Osteoblast (primary cell): ENCODE measurements around the gene MED23. TPM values are rescaled to one million over a fixed set of nuclear protein-coding genes. Genes with fewer than 3 reads are reported as not detected.

ENCODE experiments used
- DNase-seq: peaks from one replicate; pipeline ENCODE4 v3.0.0; 2011; ENCODE audit warnings: low spot score, mixed read lengths; ENCODE audit not compliant: insufficient read length; ENCODE audit errors: missing footprints
- H2AFZ ChIP-seq: 2 replicates; pipeline ENCODE4 v1.6.0; 2011; ENCODE audit warnings: mild to moderate bottlenecking, low read length
- H3K27ac ChIP-seq: 2 replicates; pipeline ENCODE4 v1.5.1; 2011; ENCODE audit warnings: mild to moderate bottlenecking, low read depth, low read length, moderate library complexity
- H3K27me3 ChIP-seq: 2 replicates; pipeline ENCODE4 v1.6.0; 2012; ENCODE audit warnings: mild to moderate bottlenecking, control low read depth, inconsistent platforms, low read length, moderate library complexity; ENCODE audit not compliant: insufficient read depth
- H3K36me3 ChIP-seq: 2 replicates; pipeline ENCODE4 v1.5.1; 2011; ENCODE audit warnings: mild to moderate bottlenecking, low read length, control low read depth, moderate library complexity; ENCODE audit not compliant: insufficient read depth
- H3K4me1 ChIP-seq: 2 replicates; pipeline ENCODE4 v1.5.1; 2011; ENCODE audit warnings: mild to moderate bottlenecking, low read length, control low read depth, moderate library complexity; ENCODE audit not compliant: insufficient read depth
- H3K4me2 ChIP-seq: 2 replicates; pipeline ENCODE4 v1.6.0; 2011; ENCODE audit warnings: mild to moderate bottlenecking, low read length; ENCODE audit not compliant: insufficient read depth
- H3K4me3 ChIP-seq: fragments of 200-600 bp; sonication (generic); 3 replicates; pipeline ENCODE4 v1.5.1; 2012; ENCODE audit warnings: mild to moderate bottlenecking, low read length, inconsistent platforms; ENCODE audit not compliant: insufficient read depth
- H3K79me2 ChIP-seq: 2 replicates; pipeline ENCODE4 v1.6.0; 2012; ENCODE audit warnings: mild to moderate bottlenecking, low read length, control low read depth, inconsistent platforms; ENCODE audit not compliant: insufficient read depth
- H3K9me3 ChIP-seq: 2 replicates; pipeline ENCODE4 v1.5.1; 2011; ENCODE audit warnings: low read depth, low read length, control low read depth
- H4K20me1 ChIP-seq: 2 replicates; pipeline ENCODE4 v1.6.0; 2012; ENCODE audit warnings: mild to moderate bottlenecking, low read length, control low read depth; ENCODE audit not compliant: insufficient read depth
- total RNA-seq: library from RNA; depleted of rRNA; stranded (reverse); fragments of >200 nt; gene quantifications from 2 replicates; pipeline ENCODE4 v1.2.3, GENCODE V29; 2012
- TF ChIP-seq, protein P1 (sequence below): IDR thresholded peaks from 2 replicates; pipeline ENCODE4 v1.5.1; 2011; ENCODE audit warnings: mild to moderate bottlenecking, low read depth, low read length, moderate library complexity; ENCODE audit errors: extremely low read depth

MED23 gene
- total RNA-seq, 1 donor: 34.0 TPM

DNA sequence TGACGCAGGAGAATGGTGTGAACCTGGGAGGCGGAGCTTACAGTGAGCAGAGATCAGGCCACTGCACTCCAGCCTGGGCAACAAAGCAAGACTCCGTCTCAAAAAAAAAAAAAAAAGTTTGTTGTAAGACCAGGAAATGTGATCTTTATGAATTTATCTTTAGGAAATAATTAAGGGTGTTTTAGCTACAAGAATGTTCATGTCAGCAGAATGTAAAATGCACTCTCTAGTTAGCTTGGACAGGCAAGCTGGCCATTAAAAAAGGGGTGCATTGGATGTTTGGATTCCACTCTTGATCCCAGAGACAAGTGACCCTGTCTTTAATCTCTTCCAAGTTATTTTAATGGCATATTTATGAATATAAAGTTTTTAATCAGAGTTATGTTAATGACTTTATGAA lies 28.6 kb upstream of the MED23 start:
- no peak for DNase-seq
- no peaks in the 10 kb centered on the region for H4K20me1 ChIP-seq
- TF ChIP-seq, protein P1, sequence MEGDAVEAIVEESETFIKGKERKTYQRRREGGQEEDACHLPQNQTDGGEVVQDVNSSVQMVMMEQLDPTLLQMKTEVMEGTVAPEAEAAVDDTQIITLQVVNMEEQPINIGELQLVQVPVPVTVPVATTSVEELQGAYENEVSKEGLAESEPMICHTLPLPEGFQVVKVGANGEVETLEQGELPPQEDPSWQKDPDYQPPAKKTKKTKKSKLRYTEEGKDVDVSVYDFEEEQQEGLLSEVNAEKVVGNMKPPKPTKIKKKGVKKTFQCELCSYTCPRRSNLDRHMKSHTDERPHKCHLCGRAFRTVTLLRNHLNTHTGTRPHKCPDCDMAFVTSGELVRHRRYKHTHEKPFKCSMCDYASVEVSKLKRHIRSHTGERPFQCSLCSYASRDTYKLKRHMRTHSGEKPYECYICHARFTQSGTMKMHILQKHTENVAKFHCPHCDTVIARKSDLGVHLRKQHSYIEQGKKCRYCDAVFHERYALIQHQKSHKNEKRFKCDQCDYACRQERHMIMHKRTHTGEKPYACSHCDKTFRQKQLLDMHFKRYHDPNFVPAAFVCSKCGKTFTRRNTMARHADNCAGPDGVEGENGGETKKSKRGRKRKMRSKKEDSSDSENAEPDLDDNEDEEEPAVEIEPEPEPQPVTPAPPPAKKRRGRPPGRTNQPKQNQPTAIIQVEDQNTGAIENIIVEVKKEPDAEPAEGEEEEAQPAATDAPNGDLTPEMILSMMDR: no peak

DNA sequence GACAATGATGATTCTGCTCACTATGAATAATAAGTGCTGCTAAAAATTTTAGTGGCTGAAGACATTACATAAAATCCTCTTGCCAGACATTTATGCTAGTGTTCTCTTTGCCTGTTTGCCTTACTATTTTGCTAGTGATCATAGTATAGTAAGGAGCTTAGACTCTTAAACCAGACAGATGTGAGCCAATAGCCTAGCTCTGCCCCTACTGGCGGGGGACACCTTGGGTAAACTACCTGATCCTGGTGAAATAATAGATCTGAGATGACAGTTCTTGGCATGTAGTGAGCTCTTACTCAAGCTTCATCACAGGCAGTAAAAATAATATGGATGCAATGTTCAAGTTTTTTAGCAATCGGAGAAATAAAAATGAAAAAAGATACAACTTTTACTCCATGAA lies 27.9 kb upstream of the MED23 start:
- H3K79me2 ChIP-seq: no peaks in the 10 kb centered on the region
- no peaks in the 10 kb centered on the region for H3K36me3 ChIP-seq
- no peak overlapping the region for H3K4me2 ChIP-seq
- H3K4me3 ChIP-seq: no peak overlapping the region
- DNase-seq: no peak
- peaks cover 6% of the 10 kb centered on the region for H3K27me3 ChIP-seq
- peaks cover 11% of the 10 kb centered on the region for H3K4me1 ChIP-seq
- TF ChIP-seq, protein P1: no peak
- no peaks in the 10 kb centered on the region for H4K20me1 ChIP-seq
- H3K9me3 ChIP-seq: no peaks in the 10 kb centered on the region
- H3K27ac ChIP-seq: no peak overlapping the region
- no peak overlapping the region for H2AFZ ChIP-seq

More for the DNA sequence above, 28.6 kb upstream of the MED23 start:
- H3K36me3 ChIP-seq: no peaks in the 10 kb centered on the region
- no peaks in the 10 kb centered on the region for H3K9me3 ChIP-seq
- H3K4me2 ChIP-seq: no peak overlapping the region
- H2AFZ ChIP-seq: no peak overlapping the region
- no peaks in the 10 kb centered on the region for H3K79me2 ChIP-seq
- peaks cover 11% of the 10 kb centered on the region for H3K4me1 ChIP-seq
- no peak overlapping the region for H3K4me3 ChIP-seq
- H3K27ac ChIP-seq: no peak overlapping the region
- H3K27me3 ChIP-seq: peaks cover 4% of the 10 kb centered on the region

DNA sequence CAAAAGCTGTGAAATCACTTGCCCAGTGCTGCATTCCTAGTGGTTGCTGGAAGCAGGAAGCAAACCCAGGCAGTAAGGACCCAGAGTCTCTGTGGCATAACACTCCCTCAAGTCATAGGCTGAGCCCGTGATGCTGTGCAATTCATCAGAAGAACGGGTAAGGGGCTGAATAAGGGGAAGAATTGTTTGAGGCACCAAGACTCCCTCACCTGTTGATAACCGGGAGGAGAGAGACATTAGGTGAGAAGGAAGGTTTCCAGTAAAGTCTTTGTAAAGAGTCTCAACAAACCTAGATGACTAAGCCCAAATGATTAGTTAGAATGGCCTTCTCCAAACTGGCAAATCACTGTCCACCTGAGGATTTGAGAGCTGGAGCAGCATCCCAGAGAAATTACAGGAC lies 27.3 kb upstream of the MED23 start:
- Histone ChIP-seq H3K4me3 (no peak overlapping the region), H3K4me2 (no peak overlapping the region), H3K27me3 (peaks cover 6% of the 10 kb centered on the region), H3K79me2 (no peaks in the 10 kb centered on the region), H3K9me3 (no peaks in the 10 kb centered on the region), H2AFZ (no peak overlapping the region), H4K20me1 (no peaks in the 10 kb centered on the region), H3K27ac (no peak overlapping the region), H3K36me3 (no peaks in the 10 kb centered on the region), H3K4me1 (peaks cover 11% of the 10 kb centered on the region)
- no peak for DNase-seq
- TF ChIP-seq, protein P1: no peak

DNA sequence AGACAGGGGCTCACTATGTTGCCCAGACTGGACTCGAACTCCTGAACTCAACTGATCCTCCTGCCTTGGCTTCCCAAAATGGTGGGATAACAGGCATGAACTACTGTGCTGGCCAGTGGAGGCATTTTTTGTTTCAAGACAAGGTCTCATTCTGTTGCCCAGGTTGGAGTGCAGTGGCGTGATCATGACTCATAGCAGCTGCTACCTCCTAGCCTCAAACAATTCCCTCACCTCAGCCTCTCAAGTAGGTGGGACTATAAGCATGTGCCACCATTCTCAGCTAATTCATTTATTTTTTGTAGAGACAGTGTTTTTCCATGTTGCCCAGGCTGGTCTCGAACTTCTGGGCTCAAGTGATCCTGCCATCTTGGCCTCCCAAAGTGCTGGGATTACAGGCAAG lies 26.3 kb upstream of the MED23 start:
- TF ChIP-seq, protein P1: no peak

More for the DNA sequence above, 26.3 kb upstream of the MED23 start:
- no peak for DNase-seq
- Histone ChIP-seq H3K27me3 (peaks cover 6% of the 10 kb centered on the region), H3K36me3 (no peaks in the 10 kb centered on the region), H3K4me3 (no peak overlapping the region), H3K9me3 (no peaks in the 10 kb centered on the region), H2AFZ (no peak overlapping the region), H3K4me1 (peaks cover 8% of the 10 kb centered on the region), H3K4me2 (no peak overlapping the region), H3K79me2 (no peaks in the 10 kb centered on the region), H4K20me1 (no peaks in the 10 kb centered on the region), H3K27ac (no peak overlapping the region)
